GM18502 (cell line): ENCODE results near the gene HSD11B1.
"Not testable (repeated sequence)": the region's sequence is repeated elsewhere in the genome, so short reads cannot be mapped to it uniquely, and the experiment has no call there.

ENCODE experiments used
- ATAC-seq: cut with Tn5 transposase; IDR thresholded peaks from one replicate; pipeline ENCODE4 v1.9.1; 2021; ENCODE audit warnings: mild to moderate bottlenecking; ENCODE audit not compliant: unreplicated experiment, poor library complexity

Gene HSD11B1

DNA sequence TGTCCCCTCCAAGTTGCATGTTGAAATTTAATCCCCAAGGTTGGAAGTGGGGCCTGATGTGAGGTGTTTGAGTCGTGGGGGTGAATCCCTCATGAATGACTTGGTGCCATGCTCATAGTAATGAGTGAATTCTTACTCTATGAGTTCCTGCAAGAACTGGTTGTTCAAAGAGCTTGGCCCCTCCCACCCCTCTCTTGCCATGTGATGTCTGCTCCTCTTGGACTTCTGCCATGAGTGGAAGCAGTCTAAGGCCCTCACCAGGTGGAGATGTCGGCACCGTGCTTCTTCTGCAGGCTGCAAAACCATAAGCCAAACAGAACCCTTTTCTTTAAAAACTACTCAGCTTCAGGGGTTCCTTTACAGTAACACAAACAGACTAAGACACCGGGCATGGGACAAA lies 15.2 kb upstream of the HSD11B1 start:
- ATAC-seq, result no peak

DNA sequence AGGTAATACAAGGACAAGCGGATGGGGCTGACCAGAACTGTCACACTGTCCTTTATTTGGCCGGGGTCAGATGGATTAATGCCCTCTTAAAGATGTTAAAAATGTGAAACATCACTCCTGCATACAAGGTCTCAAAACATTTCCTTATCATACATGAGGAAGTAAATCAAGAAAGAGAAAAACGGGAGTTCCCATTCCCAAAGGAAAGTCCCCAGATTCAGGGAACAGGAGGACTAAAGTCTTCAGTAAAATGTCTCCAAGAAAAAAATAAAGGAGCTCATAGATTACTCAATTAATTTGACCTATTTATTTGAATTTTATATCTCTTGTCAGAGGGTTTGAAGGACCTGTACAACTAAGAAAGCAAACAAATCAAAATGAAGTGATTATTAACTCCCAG lies 13.4 kb upstream of the HSD11B1 start:
- ATAC-seq, result no peak

DNA sequence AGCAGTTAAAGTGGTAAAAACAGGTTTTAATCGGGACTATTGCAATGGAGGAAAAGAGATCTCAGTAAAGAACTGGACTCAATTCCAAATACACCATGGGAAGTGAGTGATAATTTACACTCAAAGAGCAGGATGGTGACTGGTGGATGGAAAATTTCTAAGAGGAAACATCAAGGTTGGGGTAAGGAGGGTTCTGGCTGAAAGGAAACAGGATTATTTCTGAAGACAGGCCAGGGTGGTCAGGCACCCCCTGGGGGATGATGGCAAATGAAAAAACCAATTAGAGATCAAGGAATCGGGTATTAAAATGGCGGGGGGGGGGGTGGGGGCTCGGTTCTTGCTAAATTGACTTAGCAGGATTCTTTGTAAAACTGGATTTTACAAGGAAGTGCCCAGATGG lies 12.3 kb upstream of the HSD11B1 start:
- ATAC-seq, result no peak

DNA sequence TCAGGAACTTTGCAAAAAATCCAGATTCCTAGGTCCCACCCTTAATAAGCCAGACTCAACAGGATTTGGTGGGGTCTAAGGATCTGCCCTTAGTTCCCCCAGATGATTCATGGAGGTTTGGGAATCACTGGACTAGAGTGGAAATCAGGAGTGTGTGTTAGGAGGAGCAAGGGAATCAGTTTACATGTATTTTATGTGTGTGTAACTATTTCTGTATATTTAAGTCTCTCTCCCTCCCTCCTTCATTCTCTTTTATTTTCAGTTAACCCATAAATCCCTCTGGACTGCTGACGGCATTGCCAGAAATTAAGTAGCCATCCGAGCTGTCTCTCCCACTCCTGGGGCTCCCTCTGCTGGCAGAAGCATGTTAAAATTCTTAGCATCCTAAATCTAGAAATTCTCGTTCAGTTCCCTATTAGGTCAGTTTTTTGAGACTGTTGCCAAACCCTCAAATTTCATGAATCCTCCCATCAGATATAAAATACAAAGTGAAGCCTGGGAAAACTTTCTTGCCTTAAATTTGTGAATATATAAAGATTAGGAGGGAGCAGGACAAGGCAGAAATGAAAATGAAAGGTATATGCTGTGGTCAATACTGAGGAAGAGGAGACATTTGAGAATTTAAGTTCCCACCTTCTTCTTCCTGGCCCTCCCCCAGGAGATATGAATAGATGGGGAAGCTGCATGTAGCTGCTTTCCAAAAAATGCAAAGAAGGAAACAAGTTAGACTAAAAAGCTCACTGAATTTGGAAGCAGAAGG lies 11.7 kb upstream of the HSD11B1 start:
- no peak for ATAC-seq

DNA sequence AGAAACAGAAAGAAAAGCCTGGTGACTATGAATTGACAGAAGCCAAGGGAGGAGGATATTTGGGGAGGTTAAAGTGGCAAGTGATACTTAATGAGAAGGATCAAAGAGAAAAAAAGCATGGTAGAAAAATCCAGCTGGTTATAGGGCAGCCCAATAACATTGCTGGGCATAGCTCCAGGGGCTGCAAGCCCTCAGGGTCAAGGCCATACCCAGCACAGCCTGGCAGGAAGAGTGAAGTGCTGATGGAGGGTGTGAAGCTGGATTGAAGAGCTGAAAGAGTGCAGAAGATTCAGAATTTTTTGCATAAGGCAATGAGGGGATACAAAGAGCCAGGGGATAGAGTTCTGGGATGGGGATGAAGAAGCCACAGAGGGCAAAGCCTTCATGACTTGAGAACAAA lies 8.0 kb upstream of the HSD11B1 start:
- no peak for ATAC-seq

DNA sequence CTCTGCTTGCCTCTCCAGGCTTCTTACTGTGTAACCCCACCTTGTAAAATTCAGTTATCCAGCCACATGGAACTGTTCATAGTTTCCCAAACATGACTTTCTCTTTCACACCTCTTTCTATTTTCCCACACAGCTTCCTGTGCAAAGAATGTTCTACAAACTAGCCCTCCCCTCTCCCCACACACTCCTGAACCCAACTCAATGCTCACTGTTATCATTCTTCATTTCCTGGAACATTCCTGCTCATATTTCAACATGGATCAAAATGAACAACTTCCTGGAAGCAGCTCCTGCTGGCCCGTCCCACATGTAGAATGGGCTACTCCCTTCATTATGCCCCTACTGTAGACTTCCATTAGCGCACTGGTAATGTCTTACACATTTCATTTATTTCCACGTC lies 7.5 kb upstream of the HSD11B1 start:
- no peak for ATAC-seq

DNA sequence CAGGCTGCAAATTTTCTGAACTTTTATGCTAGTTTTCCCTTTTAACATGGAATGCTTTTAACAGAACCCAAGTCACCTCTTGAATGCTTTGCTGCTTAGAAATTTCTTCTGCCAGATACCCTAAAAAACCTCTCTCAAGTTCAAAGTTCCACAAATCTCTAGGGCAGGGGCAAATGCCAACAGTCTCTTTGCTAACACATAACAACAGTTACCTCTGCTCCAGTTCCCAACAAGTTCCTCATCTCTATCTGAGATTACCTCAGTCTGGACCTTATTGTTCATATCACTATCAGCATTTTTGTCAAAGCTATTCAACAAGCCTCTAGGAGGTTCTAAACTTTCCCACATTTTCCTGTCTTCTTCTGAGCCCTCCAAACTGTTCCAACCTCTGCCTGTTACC lies 4.0 kb upstream of the HSD11B1 start:
- not testable (repeated sequence) for ATAC-seq

DNA sequence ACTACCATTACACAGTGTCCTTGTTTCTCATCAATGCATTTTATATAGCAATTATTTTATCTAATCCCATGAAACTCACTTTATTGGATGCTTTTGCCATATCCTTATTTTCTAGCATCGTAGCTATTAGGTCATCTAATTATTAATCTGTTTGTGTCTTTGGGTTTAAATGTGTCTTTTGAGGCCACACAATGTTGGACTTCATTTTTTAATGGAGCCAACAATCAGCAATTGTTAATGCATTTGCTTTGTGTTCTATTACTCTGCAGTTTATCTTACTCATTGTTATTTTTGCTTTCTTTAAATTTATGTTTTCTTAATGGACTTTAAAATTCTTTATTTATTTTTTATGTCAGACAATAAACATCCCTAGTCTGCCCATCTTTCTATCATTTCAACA lies 1.8 kb upstream of the HSD11B1 start:
- ATAC-seq, result no peak

DNA sequence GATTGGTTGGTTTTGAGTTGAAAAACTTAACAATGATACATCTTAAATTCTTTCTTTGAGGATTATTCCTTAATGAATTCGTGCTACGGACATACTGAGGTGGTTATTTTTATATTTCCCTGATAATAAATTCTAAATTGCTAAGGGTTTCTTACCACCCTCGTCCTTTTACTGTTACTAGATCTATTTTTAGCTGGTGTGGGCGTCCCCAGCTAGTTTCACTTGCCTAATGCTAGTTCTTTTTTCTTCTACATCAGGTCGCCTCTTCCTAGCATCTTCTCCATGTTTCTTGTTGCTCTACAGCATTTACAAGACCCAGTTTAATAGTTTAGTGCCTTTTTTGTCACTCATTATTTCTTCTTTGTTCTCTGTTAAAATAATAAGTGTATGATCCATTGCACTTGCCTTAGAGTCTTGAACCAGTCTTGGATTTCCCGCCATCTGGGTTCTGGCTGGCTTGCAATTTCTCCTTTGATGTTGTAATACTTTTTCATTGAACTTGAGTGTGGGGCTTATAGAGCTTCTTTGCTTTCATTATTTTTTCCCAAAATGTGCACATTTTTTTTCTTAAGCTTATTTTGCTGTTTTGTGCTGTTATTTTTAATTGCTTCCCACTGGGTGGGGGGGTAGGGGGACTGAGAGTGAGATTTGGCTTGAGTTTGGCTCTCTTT lies 677 bp upstream of the HSD11B1 start:
- peak; percentile 47 for ATAC-seq

DNA sequence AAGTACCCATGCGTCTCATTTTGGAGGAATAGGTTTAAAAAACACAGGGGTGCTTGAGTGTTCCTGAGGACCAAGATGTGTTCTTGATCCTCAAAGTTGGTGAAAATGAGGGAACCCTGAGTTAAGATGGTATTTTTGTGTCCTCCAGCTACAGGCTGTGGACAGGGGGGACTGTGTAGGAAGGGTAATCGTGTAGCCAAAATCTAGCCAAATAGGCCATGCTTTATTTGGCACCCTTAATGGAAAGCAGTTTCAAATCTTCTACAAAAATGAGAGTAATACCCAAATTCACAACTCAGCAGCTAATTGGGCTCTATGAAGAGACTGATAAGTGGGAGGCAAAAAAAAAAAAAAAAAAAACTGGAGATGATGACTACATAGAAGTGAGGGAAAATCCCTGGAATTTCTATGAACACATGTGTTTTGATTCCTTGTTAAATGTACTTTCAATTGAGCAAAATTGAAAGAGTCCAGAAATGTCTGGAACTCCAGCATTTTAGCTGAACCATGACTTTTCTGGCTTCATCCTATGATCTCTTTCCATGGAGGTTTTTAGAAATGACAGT lies 470 bp downstream of the HSD11B1 start:
- no peak for ATAC-seq

DNA sequence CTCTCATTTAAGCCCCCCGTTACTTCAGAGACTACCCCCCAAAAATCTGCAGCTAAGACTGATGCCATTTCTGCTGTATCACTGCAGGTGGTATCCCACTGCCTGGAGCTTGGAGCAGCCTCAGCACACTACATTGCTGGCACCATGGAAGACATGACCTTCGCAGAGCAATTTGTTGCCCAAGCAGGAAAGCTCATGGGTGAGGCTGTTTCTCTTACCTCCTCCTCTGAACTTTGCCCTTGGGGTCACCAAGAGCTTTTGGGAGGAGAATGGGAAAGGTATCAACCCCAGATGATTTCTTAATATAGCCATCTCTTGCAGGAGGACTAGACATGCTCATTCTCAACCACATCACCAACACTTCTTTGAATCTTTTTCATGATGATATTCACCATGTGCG lies 2.0 kb downstream of the HSD11B1 start:
- ATAC-seq, result no peak

DNA sequence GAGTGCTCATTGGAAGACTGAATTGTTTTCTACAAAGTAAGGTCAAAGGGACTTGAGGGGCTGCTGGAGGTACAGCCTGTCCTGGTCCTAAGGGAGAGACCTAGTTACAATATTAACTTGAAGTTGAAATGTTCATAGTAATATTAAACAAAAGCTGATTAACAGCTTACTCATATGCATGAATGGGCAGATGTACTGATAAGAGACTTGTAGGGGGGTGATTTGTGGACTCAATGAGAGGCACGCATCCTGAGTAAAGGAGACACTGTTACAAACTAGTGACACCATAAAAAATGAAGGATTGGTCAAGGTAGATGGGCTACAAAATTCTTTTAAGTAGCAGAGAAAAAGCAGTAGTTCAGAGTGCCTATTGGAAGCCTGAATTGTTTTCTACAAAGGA lies 2.7 kb downstream of the HSD11B1 start:
- no peak for ATAC-seq

DNA sequence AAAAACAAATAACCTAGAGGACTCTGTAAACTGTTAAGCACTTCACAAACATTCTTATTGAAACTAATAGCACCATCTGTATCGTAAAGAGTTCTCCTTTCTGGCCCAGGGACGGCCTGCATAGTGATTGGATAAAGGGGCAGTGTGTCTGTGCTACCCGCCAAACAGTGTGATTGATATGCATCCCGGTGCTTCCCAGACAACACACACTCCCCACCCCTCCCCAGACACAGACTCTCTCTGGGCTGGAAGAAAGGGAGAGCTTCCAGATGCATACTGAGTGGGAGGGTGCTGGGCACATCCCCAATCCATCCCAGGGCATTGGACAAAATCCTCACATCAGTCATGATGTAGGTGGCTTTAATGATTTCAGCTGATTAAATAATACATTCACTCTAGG lies 3.7 kb downstream of the HSD11B1 start:
- no peak for ATAC-seq

DNA sequence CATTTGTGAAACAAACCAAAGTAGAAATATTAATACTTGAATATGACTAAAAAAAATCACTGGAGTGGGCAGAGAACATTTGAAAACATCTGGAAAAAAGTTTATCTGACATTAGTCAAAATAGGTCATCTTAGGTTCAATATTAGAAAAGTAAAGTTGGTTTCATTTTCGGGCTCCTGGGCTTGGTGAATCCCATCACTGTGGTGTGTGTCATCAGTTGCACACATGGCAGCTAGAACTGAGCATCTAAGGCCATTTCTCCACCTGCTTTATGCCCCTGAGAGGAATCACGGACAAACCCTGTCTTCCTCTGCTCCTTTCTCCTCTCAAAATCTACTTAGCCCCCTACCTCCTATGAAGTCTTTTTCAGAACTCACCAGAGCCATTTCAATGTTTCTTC lies 5.4 kb downstream of the HSD11B1 start:
- ATAC-seq, result no peak

DNA sequence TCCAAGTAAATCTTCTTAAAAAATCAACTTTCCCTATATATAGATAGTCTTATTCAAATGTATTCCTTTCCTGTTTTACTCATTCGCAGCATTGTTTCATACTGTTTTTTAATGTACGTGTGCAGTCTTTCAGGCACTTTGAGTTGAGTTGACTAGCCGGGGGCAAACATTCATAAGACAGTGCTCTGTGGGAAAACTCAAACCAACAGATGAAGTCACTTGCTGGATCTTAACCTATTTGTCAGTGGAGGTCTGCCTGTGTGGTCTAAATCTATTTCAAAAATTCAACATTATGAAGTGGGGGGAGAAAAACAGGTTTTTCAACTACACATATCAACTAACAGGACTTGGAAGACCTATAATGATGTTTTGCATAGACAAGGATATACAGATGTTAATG lies 6.2 kb downstream of the HSD11B1 start:
- no peak for ATAC-seq

DNA sequence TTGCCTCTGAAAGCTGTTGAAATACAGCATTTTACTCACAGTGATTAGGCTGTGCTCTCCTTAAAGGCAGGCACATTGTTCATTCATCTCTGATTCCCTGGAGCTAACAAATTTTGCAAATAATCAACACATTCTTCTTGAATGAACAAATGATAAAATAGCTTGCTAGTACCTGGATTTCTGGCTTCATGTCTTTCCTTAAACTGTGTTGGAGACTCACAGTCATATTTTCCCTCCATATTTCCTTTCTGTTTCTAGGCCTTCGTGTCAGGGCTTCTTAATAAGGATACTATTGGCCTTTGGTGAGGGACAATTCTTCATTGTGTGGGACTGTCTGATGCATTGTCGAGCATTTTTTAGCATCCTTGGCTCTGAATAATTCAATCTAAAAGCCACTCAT lies 9.7 kb downstream of the HSD11B1 start:
- ATAC-seq, result no peak

DNA sequence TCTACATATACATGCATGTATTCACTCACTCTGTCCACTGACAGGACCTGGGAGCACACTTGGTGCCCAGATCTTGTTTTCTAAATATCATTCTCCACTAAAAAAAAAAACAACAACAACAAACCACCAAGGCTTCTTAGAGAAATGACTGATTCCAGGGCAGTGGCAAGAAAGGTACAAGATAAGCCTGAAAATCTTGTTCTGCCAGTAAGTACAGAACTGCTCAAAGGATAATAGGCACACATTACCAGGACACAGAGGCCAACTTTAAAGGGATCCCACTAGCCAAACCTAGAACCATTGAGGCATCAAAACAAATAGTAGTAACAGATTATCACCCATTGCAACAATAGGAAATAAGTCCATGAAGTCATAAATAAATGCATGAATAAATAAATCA lies 10.7 kb downstream of the HSD11B1 start:
- no peak for ATAC-seq

DNA sequence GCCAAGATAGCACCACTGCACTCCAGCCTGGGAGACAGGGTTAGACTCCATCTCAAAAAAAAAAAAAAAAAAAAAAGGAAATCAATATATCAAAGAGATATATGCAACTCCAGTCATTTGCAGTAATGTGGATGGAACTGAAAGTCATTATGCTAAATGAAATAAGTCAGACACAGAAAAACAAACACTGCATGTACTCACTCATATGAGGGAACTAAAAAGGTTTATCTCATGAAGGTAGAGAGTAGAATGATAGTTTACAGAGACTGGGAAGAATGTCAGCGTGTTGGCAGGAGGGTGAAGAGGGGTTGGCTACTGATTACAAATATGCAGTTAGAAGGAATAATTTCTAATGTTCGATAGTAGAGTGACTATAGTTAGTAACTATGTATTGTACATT lies 13.2 kb downstream of the HSD11B1 start:
- no peak for ATAC-seq

DNA sequence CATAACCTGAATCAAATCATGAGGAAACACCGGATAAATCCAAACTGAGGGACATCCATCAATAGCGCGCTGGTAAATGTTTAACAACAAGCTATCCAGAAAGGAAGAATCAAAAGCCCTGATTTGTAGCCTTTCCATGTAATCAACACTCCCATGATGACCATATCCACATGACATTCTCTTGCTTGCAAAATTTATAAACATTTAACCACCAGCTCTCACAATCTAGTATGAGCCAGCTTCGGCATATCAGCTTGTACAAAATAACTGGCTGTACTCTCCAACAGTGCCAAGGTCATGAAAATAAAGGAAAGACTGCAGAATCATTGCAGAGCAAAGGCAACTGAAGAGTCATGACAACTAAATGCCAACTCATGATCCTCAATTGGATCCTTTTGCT lies 15.7 kb downstream of the HSD11B1 start:
- ATAC-seq, result no peak

DNA sequence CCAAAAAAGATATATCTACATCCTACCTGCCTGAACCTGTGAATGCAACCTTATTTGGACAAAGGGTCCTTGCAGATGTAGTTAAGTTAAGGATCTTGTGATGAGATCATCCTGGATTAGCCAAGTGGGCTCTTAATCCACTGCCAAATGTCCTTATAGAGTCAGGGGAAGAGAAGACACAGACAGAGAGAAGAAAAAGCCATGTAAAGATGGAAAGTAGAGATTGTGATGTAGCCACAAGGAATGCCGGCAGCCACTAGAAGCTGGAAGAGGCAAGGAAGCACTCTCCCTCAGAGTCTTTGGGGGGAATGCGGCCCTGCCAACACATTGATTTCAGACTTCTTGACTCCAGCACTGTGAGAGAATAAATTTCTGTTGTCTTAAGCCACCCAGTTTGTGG lies 16.2 kb downstream of the HSD11B1 start:
- ATAC-seq, result no peak

DNA sequence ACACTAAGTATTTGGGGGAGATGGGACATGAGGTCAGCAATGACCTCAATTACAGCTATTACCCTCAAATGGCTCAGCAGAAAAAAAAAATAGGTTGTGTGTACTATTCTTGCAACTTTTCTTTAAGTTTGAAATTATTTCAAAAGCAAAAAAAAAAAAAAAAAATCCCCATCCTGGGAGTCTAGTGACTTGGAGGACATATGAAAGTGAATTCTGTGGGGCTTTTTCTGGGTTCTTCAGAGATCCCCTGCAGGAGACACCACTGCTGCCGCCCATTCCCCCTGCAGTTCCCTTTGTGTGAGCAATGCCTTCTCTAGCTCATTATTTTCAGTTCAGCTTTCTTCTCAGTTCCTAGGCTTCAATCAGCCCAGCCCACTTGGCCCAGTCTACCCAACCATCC lies 16.7 kb downstream of the HSD11B1 start:
- ATAC-seq, result no peak

DNA sequence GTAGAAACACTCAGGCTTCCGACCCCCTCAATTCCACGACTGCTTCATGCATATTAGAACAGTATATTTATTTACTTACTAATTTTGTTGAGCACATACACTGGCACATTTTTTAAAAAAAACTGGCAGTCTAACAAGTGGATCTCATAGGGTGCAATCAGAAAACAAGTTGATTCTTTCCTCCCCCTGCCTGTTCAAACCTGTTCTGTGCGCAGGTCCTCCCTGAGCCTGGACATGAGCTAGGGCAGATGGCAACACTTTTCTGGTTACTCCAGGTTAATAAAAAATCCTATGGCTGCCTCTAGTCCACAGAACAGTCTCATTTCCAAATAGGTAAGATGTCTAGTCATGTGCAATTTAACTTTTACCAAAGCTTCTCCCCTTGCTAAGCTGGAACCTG lies 18.6 kb downstream of the HSD11B1 start:
- no peak for ATAC-seq
